Right renal cortex interstitium (tissue), 3 donors: Measurements from ENCODE around the gene GHITM. TPM values are rescaled to one million over a fixed set of nuclear protein-coding genes. Genes with fewer than 3 reads are reported as not detected.
"Not testable (repeated sequence)": the region's sequence is repeated elsewhere in the genome, so short reads cannot be mapped to it uniquely, and the experiment has no call there.

ENCODE experiments used
- DNase-seq, 3 donors: peaks; one replicate each; pipeline ENCODE4 v3.0.0-alpha.2; 2013; ENCODE audit warnings: low read depth in 3 of 3, low spot score in 2 of 3
- polyA plus RNA-seq, 3 donors: library from polyadenylated mRNA; unstranded; fragments of 120-200 nt; gene quantifications; one replicate each; pipeline ENCODE4 v1.2.1, GENCODE V29; 2013; ENCODE audit not compliant: insufficient read length in 3 of 3

The GHITM gene
- polyA plus RNA-seq, 3 donors, result 186 to 196 (median 195) TPM

DNA sequence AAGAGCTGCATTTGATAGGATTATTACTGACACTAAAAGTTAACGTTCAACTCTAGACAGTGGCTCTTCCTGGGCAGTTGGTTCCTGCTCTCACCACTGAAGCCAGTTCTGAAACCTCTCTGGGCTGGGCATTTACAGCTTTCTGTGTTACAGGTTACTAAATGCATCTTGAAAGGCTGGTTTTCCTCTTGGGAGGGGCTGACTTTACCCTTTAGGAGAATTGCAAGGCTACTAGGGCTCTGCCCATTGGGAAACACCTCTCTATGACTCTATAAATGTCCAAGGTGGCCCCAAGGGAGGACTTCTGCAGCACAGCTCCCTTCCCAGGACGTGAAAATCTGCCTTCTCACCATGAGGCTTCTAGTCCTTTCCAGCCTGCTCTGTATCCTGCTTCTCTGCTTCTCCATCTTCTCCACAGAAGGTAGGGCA lies 34.2 kb downstream of the GHITM start, which contains the start of gene GPR15LG:
Gene GPR15LG, plus strand, starts transcription at position 301 of the 429 bp plus-strand sequence. Its CDS starts 51 bp downstream, at position 352.
- DNase-seq, result no peak

DNA sequence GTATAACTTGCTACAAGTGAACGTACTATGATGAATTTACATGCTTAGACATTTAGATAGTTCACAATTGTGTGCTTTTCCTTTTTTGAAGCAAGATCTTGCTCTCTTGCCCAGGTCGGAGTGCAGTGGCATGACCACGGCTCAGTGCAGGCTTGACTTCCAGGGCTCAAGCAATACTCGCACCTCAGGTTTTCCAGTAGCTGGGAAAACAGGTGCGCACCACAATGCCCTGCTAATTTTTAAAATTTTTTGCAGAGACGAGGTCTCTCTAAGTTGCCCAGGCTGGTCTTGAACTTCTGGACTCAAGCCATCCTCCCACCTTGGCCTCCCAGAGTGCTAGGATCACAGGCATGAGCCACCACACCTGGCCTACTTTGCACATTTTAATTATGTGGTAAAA lies 36.1 kb downstream of the GHITM start:
- DNase-seq, result no peak

DNA sequence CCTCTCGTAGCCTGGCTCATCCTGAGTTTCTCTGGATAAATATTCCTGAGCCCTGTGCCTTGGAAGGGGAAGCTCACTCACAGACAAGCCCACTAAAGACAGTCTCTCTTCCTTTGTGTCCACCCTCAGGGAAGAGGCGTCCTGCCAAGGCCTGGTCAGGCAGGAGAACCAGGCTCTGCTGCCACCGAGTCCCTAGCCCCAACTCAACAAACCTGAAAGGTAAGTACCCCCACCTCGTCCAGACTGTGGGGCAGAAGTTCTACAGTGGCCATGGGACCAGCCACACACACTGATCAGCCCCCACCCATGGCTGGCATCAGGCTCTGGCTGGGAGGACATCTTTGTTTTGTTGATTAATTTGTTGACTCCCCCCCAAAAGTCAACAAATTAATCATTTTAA lies 37.0 kb downstream of the GHITM start:
- no peak for DNase-seq

DNA sequence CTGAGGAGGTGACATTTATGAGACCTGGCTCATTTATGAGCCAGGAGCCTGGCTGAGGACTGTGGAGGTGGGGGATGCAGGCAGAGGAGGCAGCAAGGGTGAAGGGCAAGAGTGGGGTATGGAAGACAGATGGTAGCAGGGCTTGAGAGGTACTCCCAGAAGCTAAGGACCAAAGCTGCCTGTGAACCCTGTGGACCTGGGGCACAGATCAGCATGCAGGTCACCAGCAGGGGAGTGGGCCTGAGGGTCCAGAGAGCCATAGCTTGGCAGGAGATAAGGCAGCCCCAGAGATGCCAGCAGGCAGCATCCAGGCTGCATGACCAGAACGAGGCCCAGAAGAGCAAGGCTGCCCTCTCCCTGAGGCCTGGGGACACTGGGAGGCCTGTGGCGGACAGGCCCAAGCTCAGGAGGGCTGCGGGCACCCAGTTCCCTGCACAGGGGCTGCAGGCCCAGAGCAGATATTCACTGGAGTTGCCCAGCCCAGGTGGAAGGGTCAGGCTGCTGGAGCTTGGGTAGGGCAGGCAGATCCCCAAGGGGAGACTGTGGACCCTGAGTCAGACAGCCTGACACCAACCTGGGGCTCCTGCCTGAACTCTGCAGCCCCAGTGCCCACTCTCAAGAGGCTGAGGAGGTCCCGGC lies 37.6 kb downstream of the GHITM start:
- DNase-seq, result no peak

DNA sequence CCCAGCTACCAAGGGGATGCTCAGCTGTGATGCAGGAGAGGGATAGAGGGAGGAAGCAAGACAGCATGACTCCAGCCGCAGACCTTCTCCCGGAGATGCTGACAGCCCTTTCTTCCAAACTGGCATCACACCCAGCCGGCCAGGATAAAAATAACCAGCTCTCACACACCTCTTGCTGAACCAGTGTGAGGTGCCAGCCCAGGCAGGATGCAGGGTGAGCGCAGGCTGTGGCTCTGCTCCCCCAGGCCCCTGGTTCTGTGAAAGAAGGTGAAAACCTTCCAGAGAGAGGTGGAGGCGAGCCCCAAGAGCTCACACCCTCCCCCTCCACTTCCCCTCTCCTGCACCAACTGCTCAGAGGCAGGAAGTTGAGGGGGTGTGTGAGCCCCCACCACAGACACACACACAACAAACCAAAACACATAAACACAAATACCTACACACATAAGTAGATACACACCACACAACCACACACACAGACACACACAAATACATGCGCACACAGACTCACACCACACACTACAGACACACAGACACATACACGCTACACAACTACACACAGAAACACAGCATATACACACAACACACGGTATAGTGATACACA lies 38.3 kb downstream of the GHITM start:
- no peak for DNase-seq

DNA sequence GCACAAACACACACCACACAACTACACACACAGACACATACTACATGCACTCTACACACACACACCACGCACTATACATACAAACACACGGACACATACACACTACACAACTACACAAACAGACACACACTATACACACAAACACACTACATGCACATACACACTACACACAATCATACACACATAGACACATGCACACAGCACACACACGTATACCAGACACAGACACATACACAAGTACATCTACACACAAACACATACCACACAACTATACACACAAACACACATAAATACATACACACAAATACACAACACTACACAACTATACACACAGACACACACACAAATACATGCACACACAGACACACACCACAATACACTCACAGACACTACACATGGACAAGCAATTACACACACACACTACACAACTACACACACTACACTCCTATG lies 38.9 kb downstream of the GHITM start:
- DNase-seq, result no peak

DNA sequence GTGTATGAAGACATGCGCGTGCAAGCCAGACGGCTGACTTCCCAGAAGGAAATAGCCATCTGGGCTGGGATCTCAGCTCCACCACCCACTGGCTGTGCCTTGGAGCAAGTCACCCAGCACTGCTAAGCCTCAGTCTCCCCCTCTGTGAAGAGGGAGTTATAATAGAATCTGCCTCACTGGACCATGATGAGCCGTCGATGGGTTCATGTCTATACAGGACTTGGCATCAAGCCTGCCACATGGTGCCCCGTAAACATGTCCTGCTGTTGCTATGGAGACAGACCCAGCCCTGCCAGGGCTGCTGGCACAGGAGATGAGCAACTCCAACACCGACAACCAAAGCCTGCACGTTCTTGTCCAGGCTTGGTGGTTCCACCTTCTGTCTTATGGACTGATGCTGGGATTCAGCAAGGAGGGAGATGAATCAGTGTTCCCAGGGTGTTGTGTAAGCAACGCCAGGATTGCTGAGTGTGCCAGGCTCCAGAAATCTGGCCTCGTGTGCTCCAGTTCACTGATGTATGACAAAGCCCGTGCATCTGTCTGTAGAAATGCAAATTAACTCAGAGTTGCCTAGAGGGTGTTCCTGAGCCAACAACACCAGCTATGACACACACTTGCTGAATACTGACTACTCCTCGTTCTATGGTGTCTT lies 39.9 kb downstream of the GHITM start:
- DNase-seq, result peak in 2 of 3 donors; percentile 19 to 23

DNA sequence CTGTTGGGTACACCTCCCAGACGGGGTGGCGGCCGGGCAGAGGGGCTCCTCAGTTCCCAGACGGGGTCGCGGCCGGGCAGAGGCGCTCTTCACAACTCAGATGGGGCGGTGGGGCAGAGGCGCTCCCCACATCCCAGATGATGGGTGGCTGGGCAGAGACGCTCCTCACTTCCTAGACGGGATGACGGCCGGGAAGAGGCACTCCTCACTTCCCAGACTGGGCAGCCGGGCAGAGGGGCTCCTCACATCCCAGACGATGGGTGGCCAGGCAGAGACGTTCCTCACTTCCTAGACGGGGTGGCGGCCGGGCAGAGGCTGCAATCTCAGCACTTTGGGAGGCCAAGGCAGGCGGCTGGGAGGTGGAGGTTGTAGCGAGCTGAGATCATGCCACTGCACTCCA lies 41.1 kb downstream of the GHITM start:
- not testable (repeated sequence) for DNase-seq

DNA sequence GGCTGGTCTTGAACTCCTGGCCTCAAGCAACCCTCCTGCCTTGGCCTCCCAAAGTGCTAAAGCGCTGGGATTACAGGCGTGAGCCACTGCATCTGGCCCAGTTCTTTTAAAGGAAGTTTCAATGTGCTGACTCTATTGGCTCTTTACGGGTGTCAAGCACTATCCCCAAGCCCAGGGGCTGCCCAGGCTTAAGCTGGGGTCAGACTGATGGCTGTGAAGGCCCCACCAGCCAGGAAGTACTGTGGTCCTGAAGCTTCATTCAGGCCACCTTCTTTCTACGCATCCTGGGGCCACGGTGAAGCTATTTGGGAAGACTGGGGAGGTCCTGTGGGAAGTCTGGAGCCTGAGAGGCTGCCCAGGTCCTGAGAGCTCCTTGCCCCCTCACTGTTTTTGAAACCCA lies 42.3 kb downstream of the GHITM start:
- no peak for DNase-seq

DNA sequence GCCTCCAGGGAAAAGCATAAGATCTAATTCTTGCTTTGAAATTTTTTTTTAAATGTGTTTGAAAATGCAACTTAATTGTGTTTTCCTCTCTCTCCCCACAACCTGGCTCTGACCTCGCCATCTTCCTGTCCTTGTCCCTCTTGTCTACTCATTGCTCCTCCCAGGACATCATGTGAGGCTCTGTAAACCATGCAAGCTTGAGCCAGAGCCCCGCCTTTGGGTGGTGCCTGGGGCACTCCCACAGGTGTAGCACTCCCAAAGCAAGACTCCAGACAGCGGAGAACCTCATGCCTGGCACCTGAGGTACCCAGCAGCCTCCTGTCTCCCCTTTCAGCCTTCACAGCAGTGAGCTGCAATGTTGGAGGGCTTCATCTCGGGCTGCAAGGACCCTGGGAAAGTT lies 45.2 kb downstream of the GHITM start:
- no peak for DNase-seq

DNA sequence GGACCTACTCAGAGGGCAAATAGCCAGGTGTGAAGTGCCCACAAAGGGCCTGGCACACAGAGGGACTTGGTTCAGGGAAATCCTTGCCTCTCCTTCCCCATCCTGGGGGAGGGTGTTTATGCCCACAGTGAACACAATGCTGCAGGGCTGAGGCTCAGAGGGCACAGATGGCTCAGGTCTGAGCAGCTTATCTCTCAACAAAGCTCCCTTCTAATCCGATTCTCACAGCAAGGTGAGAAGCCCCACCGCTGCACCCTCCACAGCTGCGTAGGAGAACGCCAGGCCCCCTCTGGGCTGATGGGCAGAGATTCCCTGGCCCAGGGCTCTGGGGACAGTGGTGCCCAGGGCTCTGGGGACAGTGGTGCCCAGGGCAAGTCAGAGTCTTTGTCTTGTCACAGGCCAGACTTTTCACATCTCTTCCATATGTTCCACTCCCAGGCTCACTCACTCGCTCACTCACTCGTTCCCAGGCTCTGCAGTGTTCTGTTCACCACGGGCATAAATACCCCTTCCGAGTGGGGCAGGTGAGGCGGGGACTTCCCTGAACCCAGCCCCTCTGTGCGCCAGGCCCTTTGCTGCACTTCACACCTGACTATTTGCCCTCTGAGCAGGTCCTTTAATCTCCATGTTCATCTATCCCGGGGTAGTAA lies 46.3 kb downstream of the GHITM start:
- no peak for DNase-seq

DNA sequence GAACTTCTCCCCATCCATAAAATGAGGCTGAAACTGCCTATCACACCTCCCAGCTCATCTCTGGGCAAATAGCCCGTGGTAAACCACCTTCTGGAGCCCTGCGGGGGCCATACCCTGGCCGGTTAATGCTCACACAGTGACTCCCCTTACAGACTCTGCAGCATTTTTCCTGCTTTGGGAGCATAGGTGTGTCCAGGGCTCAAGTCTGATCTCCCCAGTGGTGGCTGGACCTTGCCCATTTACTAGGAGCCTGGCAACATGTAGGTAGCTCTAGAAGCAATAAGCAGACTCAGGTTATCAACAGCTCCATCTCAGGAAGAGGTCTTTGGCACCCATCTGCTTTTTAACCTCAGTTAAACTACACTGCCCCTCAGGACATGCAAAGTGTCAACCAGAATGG lies 49.5 kb downstream of the GHITM start:
- no peak for DNase-seq

DNA sequence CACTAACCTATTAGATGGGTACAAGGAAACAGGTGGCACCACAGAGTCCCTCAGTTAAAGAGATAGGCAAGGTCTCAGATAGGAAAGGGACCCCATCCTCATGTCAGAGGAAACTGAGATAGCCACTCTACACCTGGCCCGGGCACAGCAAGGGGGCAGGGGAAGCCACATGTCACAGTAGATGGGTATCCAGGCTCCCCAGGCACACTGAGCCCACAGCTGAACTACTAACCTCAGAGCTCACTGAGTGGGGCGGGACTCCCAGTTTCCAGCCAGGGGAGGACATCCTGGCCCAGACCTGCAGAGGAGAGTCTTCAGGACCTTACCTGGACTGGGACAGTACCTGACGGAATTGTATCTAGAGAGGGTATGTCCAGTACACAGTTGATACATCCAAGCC lies 51.3 kb downstream of the GHITM start:
- DNase-seq, result no peak

DNA sequence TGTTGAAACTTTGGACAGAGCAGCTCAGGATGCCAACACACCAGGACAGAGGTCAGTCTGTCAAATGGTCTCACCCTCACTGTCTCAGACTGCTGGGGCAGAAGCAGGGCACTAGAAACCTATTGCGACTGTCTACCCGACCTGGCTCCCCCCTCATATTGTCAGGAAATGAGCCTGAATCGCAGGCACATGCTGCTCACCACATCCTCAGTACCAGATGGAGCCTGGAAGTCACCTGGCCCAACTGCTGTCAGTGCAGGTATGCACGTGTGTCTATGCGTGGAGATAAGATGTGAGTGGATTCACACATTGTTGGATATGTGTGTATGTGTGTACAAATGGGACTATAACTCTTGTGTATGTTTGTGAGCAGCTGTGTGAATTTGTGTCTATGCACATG lies 51.8 kb downstream of the GHITM start:
- no peak for DNase-seq

DNA sequence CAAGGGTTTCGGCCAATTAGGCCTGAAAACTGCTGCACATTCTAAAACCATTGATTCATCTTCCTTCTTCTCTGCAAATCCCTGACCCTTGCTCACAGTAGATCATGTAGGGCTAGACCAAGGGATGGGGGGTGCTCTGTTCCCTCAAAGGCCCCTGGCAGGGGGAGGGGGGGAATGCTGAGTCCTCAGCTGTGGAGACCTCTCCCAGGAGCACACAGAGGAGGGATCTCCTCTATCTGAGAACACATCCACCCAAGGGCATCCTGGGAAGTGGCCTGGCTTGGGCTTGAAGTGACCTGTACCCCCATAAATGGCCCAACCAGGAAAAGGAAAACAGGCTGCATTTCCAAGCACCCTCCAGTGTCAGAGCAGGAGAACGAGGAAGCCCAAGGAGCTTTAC lies 54.0 kb downstream of the GHITM start:
- DNase-seq, result no peak

DNA sequence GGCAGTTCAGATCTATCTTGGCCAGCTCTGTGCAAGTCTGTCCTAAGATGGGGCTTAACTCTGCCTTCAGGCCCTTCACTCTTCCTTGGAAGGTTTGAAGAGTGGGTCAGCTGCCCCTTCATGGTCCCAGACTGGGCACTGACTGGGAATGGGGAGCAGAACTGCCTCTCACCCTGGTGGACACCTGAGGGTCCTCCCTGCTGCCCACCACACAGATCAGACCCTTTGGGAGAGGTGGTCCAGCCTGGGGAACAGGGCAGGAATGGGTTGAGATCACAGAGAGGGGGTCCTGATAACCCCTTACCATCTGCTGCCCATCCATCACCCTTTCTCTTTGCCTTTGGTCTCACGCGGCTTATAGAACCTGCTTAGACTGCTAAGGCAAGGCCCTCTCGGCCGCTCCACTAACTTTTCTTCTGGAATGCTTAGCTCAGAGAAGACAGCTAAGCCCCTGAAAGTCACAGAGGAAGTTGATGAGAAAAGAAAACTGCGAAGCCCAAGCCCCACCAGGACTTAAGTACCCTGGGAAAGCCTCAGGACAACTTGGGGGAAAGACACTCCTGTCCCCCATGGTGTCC lies 54.6 kb downstream of the GHITM start:
- no peak for DNase-seq

DNA sequence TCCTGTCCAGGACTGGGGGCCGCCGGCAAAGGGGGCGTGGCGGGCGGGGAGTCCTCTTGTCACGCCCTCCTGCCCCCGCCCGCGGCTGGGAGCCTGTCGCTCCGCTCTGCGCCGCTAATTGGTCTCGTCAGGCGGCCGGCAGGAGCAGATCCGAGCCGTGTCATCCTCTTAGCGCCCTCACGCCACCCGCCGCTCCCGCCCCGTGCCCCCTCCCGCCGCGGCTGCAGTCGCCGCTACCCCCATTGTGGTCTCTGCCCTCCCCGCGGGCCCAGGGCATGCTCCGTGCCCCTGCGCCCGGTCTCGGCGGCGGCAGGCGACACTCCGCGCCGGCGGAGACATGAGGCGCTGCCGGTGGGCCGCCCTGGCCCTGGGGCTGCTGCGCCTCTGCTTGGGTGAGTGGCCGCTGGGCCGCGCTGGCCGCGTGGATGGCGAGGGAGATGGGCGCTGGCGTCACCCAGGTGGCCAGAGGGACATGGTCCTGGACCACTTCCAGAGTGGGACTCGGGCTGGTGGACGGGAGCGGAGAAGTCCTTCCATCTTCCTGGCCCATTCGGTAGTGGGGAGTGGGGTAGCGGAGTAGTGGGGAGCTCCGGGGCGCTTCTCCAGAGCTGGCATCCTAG lies 55.2 kb downstream of the GHITM start, which contains the start of gene CDHR1:
Gene CDHR1, plus strand, starts transcription at position 114 of the 620 bp plus-strand sequence. Its CDS starts 224 bp downstream, at position 338.
- DNase-seq, result no peak

DNA sequence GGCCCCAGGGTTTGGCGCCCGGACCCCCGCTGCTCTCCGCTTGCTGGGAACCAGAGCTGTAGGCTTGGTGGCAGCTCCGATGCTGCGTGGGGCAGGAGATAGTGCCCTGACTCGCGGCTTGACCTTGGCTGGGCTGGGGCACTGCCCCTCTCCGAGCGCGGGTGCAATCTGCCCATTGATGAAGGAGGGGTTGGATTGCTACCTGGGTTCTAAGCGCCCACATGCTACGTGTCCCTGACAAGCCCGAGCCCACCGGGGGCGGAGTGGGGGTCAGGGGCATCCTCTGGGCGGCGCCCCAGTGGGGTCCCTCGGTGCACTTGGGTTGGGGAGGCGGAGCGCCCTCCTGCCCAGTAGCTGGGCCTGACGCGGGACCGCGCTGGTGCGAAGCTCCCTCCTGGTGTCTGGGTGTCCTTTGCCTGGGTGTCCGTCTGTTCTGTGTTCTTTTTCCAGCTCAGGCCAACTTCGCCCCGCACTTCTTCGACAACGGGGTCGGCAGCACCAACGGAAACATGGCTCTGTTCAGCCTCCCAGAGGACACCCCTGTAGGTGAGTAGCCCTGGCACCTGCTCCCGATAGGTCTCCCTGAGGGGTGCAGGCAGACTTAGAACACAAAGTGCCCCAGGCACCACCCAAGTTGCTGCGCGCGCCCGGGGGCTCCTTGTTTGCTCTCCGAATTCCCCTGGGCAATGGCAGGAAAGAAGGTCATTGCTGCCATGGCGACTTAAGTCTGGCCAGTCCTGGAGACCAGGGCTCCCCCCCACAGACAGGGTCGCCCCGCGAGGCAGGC lies 55.9 kb downstream of the GHITM start:
- no peak for DNase-seq

DNA sequence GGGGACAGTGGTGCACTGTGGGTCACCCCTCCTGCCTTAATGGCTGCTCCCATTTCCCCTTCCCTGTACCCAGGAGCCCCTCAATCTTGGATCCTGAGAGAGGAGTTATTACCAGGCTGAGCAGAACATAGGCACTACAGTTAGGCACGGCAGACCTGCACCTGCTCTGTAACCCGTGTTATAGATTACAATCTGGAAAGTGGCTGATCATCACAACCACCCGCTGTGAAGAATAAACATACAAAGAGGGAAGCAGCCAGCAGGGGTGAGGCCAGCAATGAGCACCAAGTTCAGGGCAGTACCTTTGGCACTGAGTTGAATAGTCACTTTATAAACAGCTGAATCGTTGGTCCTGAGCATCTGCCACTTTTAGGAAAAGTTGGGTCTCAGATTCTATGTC lies 56.8 kb downstream of the GHITM start:
- DNase-seq, result no peak

DNA sequence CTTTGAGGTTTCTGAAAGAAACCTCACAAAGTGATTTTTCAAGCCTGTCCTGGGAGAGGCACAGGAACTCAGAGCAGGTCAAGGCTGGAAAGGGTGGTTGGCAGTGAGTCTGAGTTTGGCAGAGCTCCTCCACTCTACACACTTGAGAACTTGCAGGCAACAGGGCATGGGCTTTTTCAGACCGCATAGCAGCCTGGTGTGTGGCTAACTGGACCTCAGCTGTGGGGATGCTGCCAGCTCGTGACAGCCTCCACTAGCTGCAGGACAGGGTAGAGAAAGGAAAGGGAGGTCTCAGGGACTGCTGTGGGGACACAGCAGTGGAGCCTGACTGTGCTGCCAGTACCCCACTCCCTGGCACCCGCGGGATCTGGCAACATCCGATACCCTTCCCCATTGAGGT lies 57.6 kb downstream of the GHITM start:
- no peak for DNase-seq
